GM18858 (cell line): ENCODE measurements around the gene HPGDS.
"Not testable (repeated sequence)": the region's sequence is repeated elsewhere in the genome, so short reads cannot be mapped to it uniquely, and the experiment has no call there.

Experiments used
- ATAC-seq: cut with Tn5 transposase; IDR thresholded peaks from one replicate; pipeline ENCODE4 v1.9.1; 2021; ENCODE audit not compliant: unreplicated experiment

The HPGDS gene

GRCh38 chr4:94332983-94333590 lies 9.5 kb downstream of the HPGDS start:
- ATAC-seq, result no peak

GRCh38 chr4:94329933-94330332 lies 12.7 kb downstream of the HPGDS start:
- ATAC-seq, result no peak

GRCh38 chr4:94325835-94326234 lies 16.8 kb downstream of the HPGDS start:
- no peak for ATAC-seq

DNA sequence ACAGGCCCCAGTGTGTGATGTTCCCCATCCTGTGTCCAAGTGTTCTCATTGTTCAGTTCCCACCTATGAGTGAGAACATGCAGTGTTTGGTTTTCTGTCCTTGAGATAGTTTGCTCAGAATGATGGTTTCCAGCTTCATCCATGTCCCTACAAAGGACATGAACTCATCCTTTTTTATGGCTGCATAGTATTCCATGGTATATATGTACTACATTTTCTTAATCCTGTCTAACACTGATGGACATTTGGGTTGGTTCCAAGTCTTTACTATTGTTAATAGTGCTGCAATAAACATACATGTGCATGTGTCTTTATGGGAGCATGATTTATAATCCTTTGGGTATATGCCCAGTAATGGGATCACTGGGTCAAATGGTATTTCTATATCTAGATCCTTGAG lies 22.7 kb downstream of the HPGDS start:
- ATAC-seq, result not testable (repeated sequence)

DNA sequence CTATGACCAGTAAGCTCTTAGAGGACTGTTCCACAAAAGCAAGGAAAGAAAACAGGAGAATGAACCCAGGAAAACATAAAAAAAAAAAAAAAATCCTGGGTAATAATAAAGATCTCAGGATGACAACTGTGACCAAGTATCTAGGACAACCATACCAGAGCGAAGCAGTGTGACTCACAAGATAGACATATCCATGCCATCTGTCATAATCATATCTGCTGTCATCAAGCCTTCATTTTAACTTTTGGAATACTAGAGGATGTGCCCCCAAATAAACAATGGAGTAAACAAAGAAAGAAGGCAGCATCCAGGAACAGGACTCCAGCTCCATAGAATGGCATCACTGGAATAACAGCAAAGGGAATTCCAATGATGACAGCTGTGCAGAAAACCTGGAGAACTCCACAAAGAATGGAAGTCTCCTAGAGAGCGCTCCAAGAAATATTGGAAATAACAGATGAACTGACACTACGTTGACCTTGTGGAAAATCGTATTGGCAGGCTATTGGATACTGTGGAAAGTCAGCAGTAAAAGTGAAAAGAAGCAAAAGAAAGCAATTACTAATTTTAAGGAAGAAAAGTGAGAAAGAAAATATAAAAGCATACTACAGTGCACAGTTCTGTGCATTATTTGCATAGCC lies 35.3 kb downstream of the HPGDS start:
- ATAC-seq, result no peak

GRCh38 chr4:94306713-94307112 lies 35.9 kb downstream of the HPGDS start:
- no peak for ATAC-seq

- no peak for ATAC-seq
Measured at GRCh38 chr4:94305466-94306225, 37.0 kb downstream of the HPGDS start.

DNA sequence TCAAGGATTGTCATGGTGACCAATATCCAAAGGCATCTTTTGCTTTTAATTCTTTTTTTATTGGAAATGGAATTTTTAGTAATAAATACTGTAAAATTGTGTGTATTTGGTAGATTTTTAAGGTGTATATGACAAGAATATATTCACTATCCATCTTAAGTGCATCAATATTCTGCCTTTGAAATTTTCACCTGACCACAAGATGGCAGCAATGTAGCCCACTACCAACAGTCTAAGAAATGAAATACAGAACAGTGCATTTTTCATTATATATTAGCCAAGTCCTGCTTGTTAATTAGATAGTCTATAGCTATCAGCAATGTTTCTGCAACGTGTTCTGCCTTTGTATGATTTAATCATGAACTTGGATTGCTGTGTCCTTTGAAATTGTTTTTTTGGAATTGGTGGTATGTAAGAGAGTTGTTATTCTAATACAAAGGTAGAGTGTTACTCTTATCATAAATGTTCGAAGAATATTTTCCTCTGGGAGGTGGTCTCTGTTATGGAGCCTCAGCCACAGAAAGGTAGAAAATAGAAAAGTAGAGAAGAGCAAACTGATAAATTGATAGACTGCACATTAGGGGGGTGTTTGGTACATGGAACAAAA lies 38.2 kb downstream of the HPGDS start:
- ATAC-seq, result peak; percentile 74

DNA sequence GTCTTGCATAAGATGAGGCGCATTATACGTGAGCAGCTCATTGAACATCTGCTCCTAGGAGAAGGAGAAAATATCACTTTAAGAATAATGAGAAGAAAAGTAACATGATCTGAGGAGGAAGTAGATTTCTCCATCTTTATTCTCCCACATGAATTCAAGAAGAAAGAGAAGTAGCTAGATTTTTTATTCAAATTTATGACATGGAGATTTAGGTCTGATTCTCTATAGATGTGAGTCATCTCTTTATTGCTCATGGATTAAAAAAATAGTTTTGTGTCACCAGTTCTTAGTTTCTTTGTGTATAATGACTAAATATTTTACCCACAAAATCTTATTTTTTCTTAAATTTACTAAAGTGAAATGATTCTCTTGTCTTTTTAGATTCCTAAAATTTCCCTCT lies 40.4 kb downstream of the HPGDS start:
- ATAC-seq, result no peak

DNA sequence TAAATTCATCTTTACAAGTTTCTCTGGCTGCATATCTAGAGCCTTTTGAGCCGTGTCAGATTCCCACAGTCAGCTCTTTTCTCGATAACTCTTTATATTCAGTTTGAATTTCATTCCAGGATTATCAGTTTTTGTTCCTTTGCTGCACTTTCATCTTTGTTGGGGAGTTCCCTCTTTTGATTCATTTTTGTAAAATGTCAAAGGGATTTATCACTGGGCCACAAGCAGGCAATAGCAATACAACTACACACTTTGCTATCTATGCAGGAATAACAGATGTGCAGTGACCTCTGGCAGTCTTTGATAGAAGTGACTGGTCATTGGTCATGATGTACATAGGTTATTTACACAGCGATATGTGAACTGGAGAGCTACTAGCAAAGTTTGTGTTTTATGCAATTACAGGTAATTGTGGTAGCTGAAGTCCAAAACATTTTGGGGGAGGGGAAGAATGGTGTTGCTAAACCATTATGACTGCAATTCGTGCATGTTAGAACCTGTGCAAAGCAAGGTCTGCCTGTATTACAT lies 43.8 kb downstream of the HPGDS start:
- no peak for ATAC-seq

DNA sequence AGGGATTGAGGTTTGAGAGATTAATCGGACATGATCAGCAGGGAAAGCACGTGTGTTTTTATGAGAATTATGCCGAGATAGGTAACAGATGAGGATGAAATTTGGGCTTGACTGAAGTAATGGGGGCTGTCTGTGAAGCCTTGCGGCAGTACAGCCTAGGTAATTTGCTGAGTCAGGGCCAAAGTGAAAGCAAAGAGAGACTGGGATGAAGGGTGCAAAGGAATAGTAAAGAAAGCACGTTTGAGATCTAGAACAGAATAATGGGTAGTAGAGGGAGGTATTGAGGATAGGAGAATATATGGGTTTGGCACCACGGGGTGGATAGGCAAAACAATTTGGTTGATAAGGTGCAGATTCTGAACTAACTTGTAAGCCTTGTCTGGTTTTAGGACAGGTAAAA lies 47.2 kb downstream of the HPGDS start:
- not testable (repeated sequence) for ATAC-seq

- not testable (repeated sequence) for ATAC-seq
Measured at GRCh38 chr4:94293981-94294380, 48.7 kb downstream of the HPGDS start.

DNA sequence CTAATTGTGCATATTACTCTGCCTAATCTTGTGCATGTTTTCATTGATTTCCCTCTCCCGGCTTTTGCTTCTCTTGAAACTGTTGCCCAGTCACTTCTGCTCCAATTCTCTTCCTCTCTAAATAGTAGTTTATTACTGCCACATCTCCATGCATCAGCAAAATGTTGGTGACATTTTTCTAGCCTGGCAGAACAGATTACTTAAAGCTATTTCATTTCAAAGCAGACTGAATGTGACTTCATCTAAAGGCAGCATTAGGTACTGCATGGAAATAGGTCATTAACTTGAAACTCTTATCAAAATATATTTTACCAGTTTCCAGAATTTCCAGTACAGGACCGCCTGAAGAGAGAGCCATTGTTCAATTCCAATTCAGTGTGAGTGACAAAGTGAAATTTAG lies 52.4 kb downstream of the HPGDS start:
- ATAC-seq, result no peak

GRCh38 chr4:94285666-94286065 lies 57.0 kb downstream of the HPGDS start:
- ATAC-seq, result no peak

DNA sequence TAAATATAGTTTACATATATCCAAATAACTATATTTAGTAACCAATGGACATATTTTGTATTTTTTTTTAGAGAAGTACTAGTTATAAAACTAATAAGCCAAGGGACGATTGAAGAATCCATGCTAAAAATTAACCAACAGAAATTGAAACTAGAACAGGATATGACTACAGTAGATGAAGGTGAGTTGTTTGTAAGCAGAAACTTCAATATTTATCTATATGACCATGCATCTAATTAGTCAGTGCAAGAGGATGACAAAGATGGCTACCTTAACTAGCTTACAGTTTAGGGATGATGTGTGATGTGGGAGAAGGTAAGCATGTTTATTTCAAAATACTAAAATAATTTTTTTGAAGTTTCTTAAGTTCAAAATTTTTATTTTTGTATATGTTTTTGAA lies 57.7 kb downstream of the HPGDS start:
- no peak for ATAC-seq

DNA sequence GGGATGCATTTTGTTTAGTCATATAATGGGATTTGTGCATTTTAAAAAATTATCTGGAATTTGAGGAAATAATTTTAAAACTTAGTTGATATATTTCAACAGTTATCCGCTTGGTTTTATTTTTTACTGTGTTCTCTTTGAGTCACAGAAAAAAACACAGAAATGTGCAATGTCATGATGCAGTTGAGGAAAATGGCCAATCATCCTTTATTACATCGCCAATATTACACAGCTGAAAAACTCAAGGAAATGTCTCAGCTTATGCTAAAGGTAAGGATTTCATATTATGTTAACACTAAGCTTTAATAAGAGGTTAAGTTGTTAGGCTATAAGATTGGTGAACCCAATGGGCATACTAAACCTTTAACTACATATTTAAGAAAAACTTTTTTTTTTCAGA lies 63.9 kb downstream of the HPGDS start:
- ATAC-seq, result no peak

- ATAC-seq, result no peak
Measured at GRCh38 chr4:94277534-94277933, 65.1 kb downstream of the HPGDS start.

- ATAC-seq, result no peak
Measured at GRCh38 chr4:94276204-94276603, 66.4 kb downstream of the HPGDS start.

DNA sequence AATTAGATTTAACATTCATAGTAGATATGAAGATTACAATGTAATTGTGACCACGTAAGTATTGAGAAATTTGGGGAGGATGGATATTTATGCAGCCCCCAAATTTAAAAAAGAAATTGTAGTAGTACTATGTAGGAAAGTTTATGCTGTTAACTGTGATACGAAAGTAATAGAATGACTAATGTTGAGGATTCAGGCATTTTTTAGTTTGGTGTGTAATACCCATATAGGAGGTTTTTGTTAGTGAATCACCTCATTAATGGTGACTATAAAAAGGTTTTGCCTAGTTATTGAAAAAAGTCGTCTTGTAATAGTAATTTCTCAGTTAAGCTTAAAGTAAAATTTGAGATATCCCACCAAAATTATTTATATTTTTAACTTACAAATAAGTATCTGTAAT lies 67.7 kb downstream of the HPGDS start:
- ATAC-seq, result no peak

- no peak for ATAC-seq
Measured at GRCh38 chr4:94271248-94271647, 71.4 kb downstream of the HPGDS start.

- no peak for ATAC-seq
Measured at GRCh38 chr4:94267037-94267436, 75.6 kb downstream of the HPGDS start.
